Tibial artery (tissue), 4 donors: ENCODE measurements around the gene DEPDC7.

Source experiments
- DNase-seq, 2 donors: peaks; one replicate each; pipeline ENCODE4 v3.0.0-alpha.2; 2019
- H3K27ac ChIP-seq, 2 donors: fragments of 200-600 bp; sonication (generic) in 1 of 2; 1 replicate in 1 of 2; 2 replicates in 1 of 2; pipeline ENCODE4 v1.5.1; 2018 to 2019; ENCODE audit warnings: mild to moderate bottlenecking in 1 of 2
- H3K27me3 ChIP-seq, 2 donors: fragments of 200-600 bp; sonication (generic) in 1 of 2; one replicate each; pipeline versions ENCODE4 v1.5.1 to v1.6.0; 2016 to 2019
- H3K36me3 ChIP-seq, 3 donors: fragments of 200-600 bp; sonication (generic) in 2 of 3; one replicate each; pipeline ENCODE4 v1.5.1; 2016 to 2019; ENCODE audit warnings: mild to moderate bottlenecking in 2 of 3
- H3K4me1 ChIP-seq, 4 donors: fragments of 200-600 bp; sonication (generic) in 2 of 4; 1 replicate in 3 of 4; 2 replicates in 1 of 4; pipeline ENCODE4 v1.5.1; 2016 to 2019
- H3K4me3 ChIP-seq, 2 donors: fragments of 200-600 bp; sonication (generic) in 1 of 2; 1 replicate in 1 of 2; 2 replicates in 1 of 2; pipeline ENCODE4 v1.5.1; 2018 to 2019; ENCODE audit warnings: mild to moderate bottlenecking in 2 of 2
- H3K9me3 ChIP-seq, 3 donors: fragments of 200-600 bp; sonication (generic) in 1 of 3; one replicate each; pipeline ENCODE4 v1.5.1; 2016 to 2019
- CTCF ChIP-seq, 2 experiments: fragments of 200-600 bp in 1 of 2; fragments of 450-650 bp in 1 of 2; IDR thresholded peaks; one replicate each; pipeline ENCODE4 v1.5.1; 2017 to 2019; ENCODE audit warnings: antibody characterized with exemption in 2 of 2, mild to moderate bottlenecking in 1 of 2, moderate library complexity in 1 of 2
- intact Hi-C: fragments of 100-400 bp; cut with DNase I; formaldehyde crosslinking; loops from one replicate; pipeline ENCODE4 v1.15.0; 2023; ENCODE audit warnings: low total_unique reads

The DEPDC7 gene

GRCh38 chr11:33035011-33035410 is 19.3 kb downstream of the DEPDC7 start:
- Histone ChIP-seq H3K36me3 (no peaks in the 10 kb centered on the region), H3K4me1 (no peaks in the 10 kb centered on the region), H3K27ac (no peak overlapping the region), H3K4me3 (no peak overlapping the region), H3K9me3 (no peaks in the 10 kb centered on the region), H3K27me3 (no peaks in the 10 kb centered on the region)
- no peak for TF ChIP-seq CTCF (IDR thresholded peaks at IDR 0.05)
- intact Hi-C loops = no loop called here
- DNase-seq = no peak

- TF ChIP-seq CTCF (IDR thresholded peaks at IDR 0.05) = no peak
- no peaks in the 10 kb centered on the region for H3K9me3 ChIP-seq
- peak; percentile 93 to 94 for DNase-seq
- H3K4me1 ChIP-seq = peaks cover 0 to 15% (median 8%) of the 10 kb centered on the region in 4 donors
- peak within 1 kb of the TSS; percentile 86 to 95 for H3K4me3 ChIP-seq
- intact Hi-C loops = no loop called here
- no peaks in the 10 kb centered on the region for H3K27me3 ChIP-seq
- H3K36me3 ChIP-seq = peaks cover 0 to 6% (median 0%) of the 10 kb centered on the region in 3 donors
- H3K27ac ChIP-seq = peak within 1 kb of the TSS; percentile 95 to 96
Observed at GRCh38 chr11:33039274-33040032, 23.8 kb downstream of the DEPDC7 start, which contains the start of gene TCP11L1. Gene TCP11L1, plus strand, starts transcription at chr11:33039572. Its CDS starts 4,202 bp downstream, at chr11:33043774.

- Histone ChIP-seq H3K4me3 (peak overlapping the region; percentile 86 to 95), H3K27me3 (no peaks in the 10 kb centered on the region), H3K36me3 (peaks cover 0 to 10% (median 6%) of the 10 kb centered on the region in 3 donors), H3K27ac (peak overlapping the region; percentile 95 to 96), H3K9me3 (no peaks in the 10 kb centered on the region), H3K4me1 (peaks cover 0 to 15% (median 8%) of the 10 kb centered on the region in 4 donors)
- TF ChIP-seq CTCF (IDR thresholded peaks at IDR 0.05) = no peak
- intact Hi-C loops = no loop called here
- no peak for DNase-seq
Observed at GRCh38 chr11:33040033-33040861, 24.6 kb downstream of the DEPDC7 start.

GRCh38 chr11:33040862-33041453 is 25.3 kb downstream of the DEPDC7 start:
- Histone ChIP-seq H3K9me3 (no peaks in the 10 kb centered on the region), H3K36me3 (peaks cover 2 to 13% (median 13%) of the 10 kb centered on the region in 3 donors), H3K27ac (peak overlapping the region; percentile 95 to 96), H3K4me3 (peak overlapping the region; percentile 86 to 95), H3K27me3 (no peaks in the 10 kb centered on the region), H3K4me1 (peaks cover 0 to 15% (median 11%) of the 10 kb centered on the region in 4 donors)
- no peak for DNase-seq
- intact Hi-C loops = no loop called here
- no peak for TF ChIP-seq CTCF (IDR thresholded peaks at IDR 0.05)

- Histone ChIP-seq H3K4me3 (no peak overlapping the region), H3K9me3 (no peaks in the 10 kb centered on the region), H3K27ac (no peak overlapping the region), H3K36me3 (peaks cover 5 to 14% (median 13%) of the 10 kb centered on the region in 3 donors), H3K27me3 (no peaks in the 10 kb centered on the region), H3K4me1 (peaks cover 0 to 16% (median 12%) of the 10 kb centered on the region in 4 donors)
- no peak for TF ChIP-seq CTCF (IDR thresholded peaks at IDR 0.05)
- intact Hi-C loops = no loop called here
- DNase-seq = no peak
Observed at GRCh38 chr11:33043221-33043830, 27.6 kb downstream of the DEPDC7 start.
